Measurements from ENCODE around the gene CDC42EP4. TPM values are rescaled to one million over a fixed set of nuclear protein-coding genes. Genes with fewer than 3 reads are reported as not detected.

CDC42EP4 gene
- total and polyA plus RNA-seq, 7 donors = 10.7 to 24.4 (median 18.3) TPM

DNA sequence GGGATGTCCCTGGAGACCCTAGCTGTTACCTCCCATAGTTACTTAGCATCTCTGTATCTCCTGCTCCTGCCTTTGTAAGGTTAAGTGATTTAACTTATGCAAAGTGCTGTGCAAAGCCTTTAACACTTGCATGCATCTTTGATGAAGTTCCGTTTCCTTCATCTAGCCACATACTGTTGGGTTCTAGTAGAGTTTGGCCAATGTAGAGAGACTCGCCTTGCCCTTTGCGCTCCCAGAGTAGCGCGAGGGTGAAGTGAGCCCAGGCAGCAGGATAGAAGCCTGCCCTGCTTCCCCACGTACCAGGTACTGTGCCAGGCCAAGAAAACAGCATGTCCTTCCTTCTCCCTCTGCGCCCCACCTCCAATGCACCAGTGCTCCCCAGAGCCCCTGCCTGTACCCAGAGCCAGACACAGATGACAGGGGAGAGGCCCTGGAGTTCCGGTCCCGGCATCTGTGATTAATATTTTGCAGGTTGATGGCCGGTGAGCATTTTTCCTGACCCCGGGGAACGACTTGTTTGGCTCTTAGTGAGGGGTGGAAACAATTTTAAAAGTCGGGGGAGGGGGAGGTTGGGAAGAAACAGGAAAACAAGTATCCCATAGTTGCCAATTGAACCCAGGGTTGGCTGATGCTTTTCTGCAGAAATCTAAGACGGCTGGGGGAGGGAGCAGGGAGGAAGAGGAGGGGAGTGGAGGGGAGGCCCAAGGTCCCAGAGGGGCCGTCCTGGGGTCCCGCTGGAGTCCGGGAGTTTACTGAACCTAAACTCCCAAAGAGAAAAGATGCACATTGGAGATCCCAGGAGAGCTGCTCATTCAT lies 13.1 kb upstream of the CDC42EP4 start:
- Histone ChIP-seq H3K36me3 (ENCODE audit: insufficient read depth in 1 of 2, low read depth in 1 of 2) (no peaks in the 10 kb centered on the region), H3K4me3 (no peak overlapping the region), H3K27ac (no peak overlapping the region), H3K9me3 (no peaks in the 10 kb centered on the region), H3K4me1 (peaks cover 2% of the 10 kb centered on the region), H3K27me3 (ENCODE audit: insufficient read depth in 3 of 3, low read length in 2 of 3) (peaks cover 0 to 2% (median 0%) of the 10 kb centered on the region in 3 donors)
- WGBS, 3 donors = 55 to 62% (median 59%) methylated on average over 17 of the region's 17 CpGs
- DNase-seq = no peak
- TF ChIP-seq, protein P1, sequence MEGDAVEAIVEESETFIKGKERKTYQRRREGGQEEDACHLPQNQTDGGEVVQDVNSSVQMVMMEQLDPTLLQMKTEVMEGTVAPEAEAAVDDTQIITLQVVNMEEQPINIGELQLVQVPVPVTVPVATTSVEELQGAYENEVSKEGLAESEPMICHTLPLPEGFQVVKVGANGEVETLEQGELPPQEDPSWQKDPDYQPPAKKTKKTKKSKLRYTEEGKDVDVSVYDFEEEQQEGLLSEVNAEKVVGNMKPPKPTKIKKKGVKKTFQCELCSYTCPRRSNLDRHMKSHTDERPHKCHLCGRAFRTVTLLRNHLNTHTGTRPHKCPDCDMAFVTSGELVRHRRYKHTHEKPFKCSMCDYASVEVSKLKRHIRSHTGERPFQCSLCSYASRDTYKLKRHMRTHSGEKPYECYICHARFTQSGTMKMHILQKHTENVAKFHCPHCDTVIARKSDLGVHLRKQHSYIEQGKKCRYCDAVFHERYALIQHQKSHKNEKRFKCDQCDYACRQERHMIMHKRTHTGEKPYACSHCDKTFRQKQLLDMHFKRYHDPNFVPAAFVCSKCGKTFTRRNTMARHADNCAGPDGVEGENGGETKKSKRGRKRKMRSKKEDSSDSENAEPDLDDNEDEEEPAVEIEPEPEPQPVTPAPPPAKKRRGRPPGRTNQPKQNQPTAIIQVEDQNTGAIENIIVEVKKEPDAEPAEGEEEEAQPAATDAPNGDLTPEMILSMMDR (IDR thresholded peaks at IDR 0.05) = no peak
- intact Hi-C loops (cut with DNase I) = no loop called here
- no peak for ATAC-seq

DNA sequence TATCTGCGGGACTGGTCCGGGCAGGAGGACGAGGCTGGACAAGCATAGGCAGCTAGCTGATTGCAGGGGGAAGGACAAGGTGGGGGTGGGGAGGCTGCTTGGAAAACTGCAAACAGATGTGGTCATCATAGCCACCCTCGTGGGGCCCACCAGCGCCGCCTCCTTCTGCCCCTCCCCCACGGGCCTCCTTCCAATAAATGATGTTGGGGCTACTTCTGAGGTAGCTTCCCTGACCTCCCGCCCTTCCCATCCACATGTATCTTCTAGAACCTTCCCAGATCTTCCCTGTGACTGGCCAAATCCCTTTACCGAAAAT lies 12.3 kb upstream of the CDC42EP4 start:
- Histone ChIP-seq H3K27ac (no peak overlapping the region), H3K4me1 (peaks cover 2% of the 10 kb centered on the region), H3K36me3 (ENCODE audit: insufficient read depth in 1 of 2, low read depth in 1 of 2) (no peaks in the 10 kb centered on the region), H3K9me3 (no peaks in the 10 kb centered on the region), H3K4me3 (no peak overlapping the region), H3K27me3 (ENCODE audit: insufficient read depth in 3 of 3, low read length in 2 of 3) (peaks cover 0 to 2% (median 0%) of the 10 kb centered on the region in 3 donors)
- peak; percentile 61 to 79 for DNase-seq
- TF ChIP-seq, protein P1 (IDR thresholded peaks at IDR 0.05) = no peak
- ATAC-seq = peak in 3 of 4 donors; percentile 43 to 66 (median 55)
- intact Hi-C loops (cut with DNase I) = no loop called here
- WGBS, 3 donors = 54 to 64% (median 55%) methylated on average over 9 of the region's 9 CpGs

- intact Hi-C loops (cut with DNase I) = no loop called here
- TF ChIP-seq, protein P1 (IDR thresholded peaks at IDR 0.05) = no peak
- H3K27me3 ChIP-seq (ENCODE audit: insufficient read depth in 3 of 3, low read length in 2 of 3) = peaks cover 0 to 2% (median 0%) of the 10 kb centered on the region in 3 donors
- ATAC-seq (no peak), DNase-seq (no peak)
- peaks cover 2% of the 10 kb centered on the region for H3K4me1 ChIP-seq
- no peak overlapping the region for H3K4me3 ChIP-seq
- no peak overlapping the region for H3K27ac ChIP-seq
- no peaks in the 10 kb centered on the region for H3K36me3 ChIP-seq (ENCODE audit: insufficient read depth in 1 of 2, low read depth in 1 of 2)
- H3K9me3 ChIP-seq = no peaks in the 10 kb centered on the region
- WGBS, 3 donors = 56 to 62% (median 61%) methylated on average over 5 of the region's 5 CpGs
Observed at GRCh38 chr17:73323409-73324159, 11.8 kb upstream of the CDC42EP4 start.

DNA sequence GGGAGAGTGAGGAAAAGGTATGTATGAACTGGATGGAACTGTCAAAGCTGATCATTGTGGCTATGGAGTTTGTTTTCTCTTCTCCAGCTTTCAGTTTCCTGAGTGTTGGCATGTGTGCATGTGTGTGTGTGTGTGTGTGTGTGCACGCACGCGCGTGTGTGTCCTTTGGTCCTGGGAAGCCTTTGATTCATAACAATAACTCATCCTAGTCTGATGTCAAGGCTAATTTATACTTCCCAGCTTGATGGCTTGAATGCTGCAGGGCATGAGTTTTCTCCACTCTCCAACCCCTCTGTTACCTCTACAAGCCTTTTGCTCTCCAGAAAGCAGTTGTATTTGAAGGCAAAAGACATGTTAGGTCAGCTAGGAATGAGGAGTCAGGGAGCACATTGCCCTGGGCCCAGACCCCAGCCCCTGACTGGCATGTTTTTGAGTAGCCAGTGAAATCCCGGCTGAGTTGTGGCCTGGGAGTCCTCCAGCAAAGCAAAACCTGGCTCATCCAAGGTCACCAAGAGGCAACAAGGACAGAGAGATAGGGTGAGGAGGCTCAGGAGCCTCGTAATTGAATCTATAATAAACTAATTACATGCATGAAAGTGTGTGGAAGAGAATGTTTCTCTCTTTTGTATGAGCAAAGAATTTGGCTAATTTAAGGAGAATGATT lies 8.9 kb upstream of the CDC42EP4 start:
- peaks cover 2% of the 10 kb centered on the region for H3K4me1 ChIP-seq
- H3K27me3 ChIP-seq (ENCODE audit: insufficient read depth in 3 of 3, low read length in 2 of 3) = peaks cover 0 to 2% (median 0%) of the 10 kb centered on the region in 3 donors
- TF ChIP-seq, protein P1 (IDR thresholded peaks at IDR 0.05) = no peak
- no peak overlapping the region for H3K27ac ChIP-seq
- intact Hi-C loops (cut with DNase I) = no loop called here
- no peaks in the 10 kb centered on the region for H3K36me3 ChIP-seq (ENCODE audit: insufficient read depth in 1 of 2, low read depth in 1 of 2)
- H3K4me3 ChIP-seq = no peak overlapping the region
- ATAC-seq (no peak), DNase-seq (no peak)
- H3K9me3 ChIP-seq = no peaks in the 10 kb centered on the region
- 62 to 70% (median 63%) methylated on average over 6 of the region's 6 CpGs for WGBS, 3 donors
